HG03460 (cell line): ENCODE data around the gene KIF15.
"Not testable (repeated sequence)": the region's sequence is repeated elsewhere in the genome, so short reads cannot be mapped to it uniquely, and the experiment has no call there.

ENCODE experiments used
- ATAC-seq: cut with Tn5 transposase; IDR thresholded peaks from one replicate; pipeline ENCODE4 v1.9.1; 2021; ENCODE audit not compliant: unreplicated experiment

KIF15 gene

GRCh38 chr3:44761424-44762169, at the start of gene KIF15, which contains the start of gene KIAA1143:
TSS of gene KIF15 (plus strand) at chr3:44761794. CDS start at chr3:44761866, 72 bp downstream.
TSS of gene KIAA1143 (minus strand) at chr3:44761619. CDS start at chr3:44761602, 17 bp downstream.
- peak; percentile 94 for ATAC-seq

- no peak for ATAC-seq
These were observed 49.0 kb upstream of the KIF15 start, which contains the start of gene ZNF502 for GRCh38 chr3:44712455-44713075. TSS of gene ZNF502 (plus strand) at chr3:44712660. CDS start at chr3:44720262, 7,602 bp downstream.

GRCh38 chr3:44721231-44722102, 40.1 kb upstream of the KIF15 start:
- no peak for ATAC-seq

GRCh38 chr3:44722103-44722401, 39.5 kb upstream of the KIF15 start:
- no peak for ATAC-seq

- ATAC-seq: peak; percentile 89
These were observed 32.1 kb upstream of the KIF15 start, which contains the start of gene ZNF501 for GRCh38 chr3:44729384-44729910. TSS of gene ZNF501 (plus strand) at chr3:44729635. CDS start at chr3:44734422, 4,787 bp downstream.

GRCh38 chr3:44734646-44735168, 26.9 kb upstream of the KIF15 start:
- no peak for ATAC-seq

- peak; percentile 6 for ATAC-seq
These were observed 532 bp upstream of the KIF15 start for GRCh38 chr3:44761101-44761423.

GRCh38 chr3:44762170-44762677, 630 bp downstream of the KIF15 start:
- no peak for ATAC-seq

GRCh38 chr3:44762690-44763089, 1.1 kb downstream of the KIF15 start:
- no peak for ATAC-seq

- ATAC-seq: no peak
These were observed 2.7 kb downstream of the KIF15 start for GRCh38 chr3:44764248-44764647.

- ATAC-seq: no peak
These were observed 10.0 kb downstream of the KIF15 start for GRCh38 chr3:44771424-44772098.

- no peak for ATAC-seq
These were observed 10.5 kb downstream of the KIF15 start for GRCh38 chr3:44772099-44772442.

- ATAC-seq: no peak
These were observed 21.3 kb downstream of the KIF15 start for GRCh38 chr3:44782891-44783290.

- no peak for ATAC-seq
These were observed 33.6 kb downstream of the KIF15 start for GRCh38 chr3:44795197-44795596.

- ATAC-seq: no peak
These were observed 40.4 kb downstream of the KIF15 start for GRCh38 chr3:44802011-44802410.

GRCh38 chr3:44803298-44803697, 41.7 kb downstream of the KIF15 start:
- ATAC-seq: peak; percentile 93

GRCh38 chr3:44805960-44806359, 44.4 kb downstream of the KIF15 start:
- no peak for ATAC-seq

GRCh38 chr3:44814751-44815150, 53.2 kb downstream of the KIF15 start:
- ATAC-seq: no peak

GRCh38 chr3:44816334-44816733, 54.7 kb downstream of the KIF15 start:
- not testable (repeated sequence) for ATAC-seq

- ATAC-seq: not testable (repeated sequence)
These were observed 59.6 kb downstream of the KIF15 start for GRCh38 chr3:44821206-44821605.
